NCI-H128 (cell line): ENCODE results near the gene CTSZ.
"Not testable (repeated sequence)": the region's sequence is repeated elsewhere in the genome, so short reads cannot be mapped to it uniquely, and the experiment has no call there.

Experiments used
- DNase-seq: peaks from one replicate; lab custom pipeline; 2025; ENCODE audit not compliant: unreplicated experiment; lab: John Stamatoyannopoulos, UW

The CTSZ gene

DNA sequence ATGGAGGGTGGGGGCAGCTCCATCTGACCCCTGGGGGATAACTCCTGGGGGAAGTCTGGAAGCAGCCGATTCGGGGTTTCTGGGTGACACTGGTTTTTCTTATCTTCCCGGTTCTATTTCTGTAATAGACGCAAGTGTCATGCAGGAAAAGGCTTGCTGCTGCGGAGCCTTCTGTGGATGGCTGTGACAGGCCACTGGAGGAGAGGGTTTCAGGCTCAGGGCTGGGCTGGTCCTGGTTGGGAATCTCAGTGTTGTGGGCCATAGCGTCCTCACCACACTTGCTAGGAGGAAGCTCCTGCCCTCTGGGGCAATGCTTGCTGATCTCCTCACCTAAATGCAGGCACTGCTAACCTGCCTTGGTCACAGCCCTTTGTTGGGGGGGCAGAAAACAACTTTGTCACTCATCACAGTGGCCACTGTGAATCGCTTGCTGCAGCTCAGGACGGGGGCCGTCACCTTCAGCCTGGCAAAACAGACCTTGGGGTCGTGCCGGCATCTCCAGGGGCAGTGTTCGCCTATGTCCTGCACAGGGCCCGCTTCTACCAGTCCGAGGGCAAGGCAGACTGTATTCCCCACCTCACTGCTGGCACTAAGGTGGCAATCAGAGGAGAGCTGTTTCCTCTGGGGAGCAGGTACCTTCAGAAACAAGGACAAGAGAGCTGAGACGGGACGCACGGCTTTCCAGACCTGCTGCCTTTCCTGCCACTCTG is 7.8 kb upstream of the CTSZ start:
- DNase-seq, result no peak

- DNase-seq, result no peak
Measured at GRCh38 chr20:59013959-59014608, 7.0 kb upstream of the CTSZ start.

DNA sequence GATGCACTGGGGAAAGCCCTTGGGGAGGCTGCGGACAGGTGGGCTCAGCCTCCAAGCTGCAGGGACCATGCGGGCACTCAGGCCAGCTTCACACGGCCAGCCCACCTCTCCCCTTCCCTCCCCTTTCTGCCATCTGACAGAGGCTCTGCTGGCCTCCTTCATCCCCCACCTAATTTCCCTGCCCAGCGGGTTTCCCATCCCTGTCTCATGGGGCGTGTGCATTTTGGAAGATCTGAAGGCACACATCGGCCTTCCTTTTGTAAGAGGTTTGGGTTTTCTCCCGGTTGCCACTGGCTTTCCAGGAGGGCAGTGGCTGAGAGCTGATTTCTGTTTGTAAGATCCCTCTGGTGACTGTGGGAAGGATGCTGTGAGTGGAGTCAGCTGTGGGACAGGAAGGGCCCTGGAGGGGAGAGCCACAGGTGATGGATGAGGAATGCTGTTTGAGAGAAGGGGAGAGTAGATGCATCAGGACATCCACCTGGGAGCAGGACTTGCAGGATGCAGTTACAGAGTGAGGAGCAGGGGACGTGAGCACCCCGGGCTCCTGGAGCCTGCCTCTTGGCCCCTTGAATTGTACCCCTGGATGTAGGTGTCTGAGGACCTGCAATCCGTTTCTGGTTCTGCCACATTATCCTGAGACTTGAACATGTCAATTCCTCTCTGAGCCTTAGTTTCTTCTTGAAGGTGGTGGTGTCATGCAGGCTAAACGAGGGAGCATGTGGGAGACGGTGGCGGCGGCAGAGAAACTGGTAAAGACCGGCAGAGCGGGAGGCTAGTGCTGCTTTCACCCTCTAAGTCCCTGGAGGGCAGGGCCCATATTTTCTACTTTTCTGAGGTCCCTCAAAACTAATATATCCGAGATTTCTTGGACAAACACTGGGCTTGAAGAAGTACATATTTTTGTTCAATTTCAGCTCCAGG is 6.2 kb upstream of the CTSZ start:
- DNase-seq, result no peak

DNA sequence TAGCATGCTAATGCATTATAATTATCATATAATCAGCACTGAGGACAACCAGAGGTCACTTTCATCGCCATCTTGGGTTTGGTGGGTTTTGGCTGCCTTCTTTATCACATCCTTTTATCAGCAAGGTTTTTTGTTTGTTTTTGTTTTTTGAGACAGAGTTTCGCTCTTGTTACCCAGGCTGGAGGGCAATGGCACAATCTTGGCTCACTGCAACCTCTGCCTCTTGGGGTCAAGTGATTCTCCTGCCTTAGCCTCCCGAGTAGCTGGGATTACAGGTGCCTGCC is 4.8 kb upstream of the CTSZ start:
- not testable (repeated sequence) for DNase-seq

GRCh38 chr20:59010995-59011873 is 4.2 kb upstream of the CTSZ start:
- no peak for DNase-seq

DNA sequence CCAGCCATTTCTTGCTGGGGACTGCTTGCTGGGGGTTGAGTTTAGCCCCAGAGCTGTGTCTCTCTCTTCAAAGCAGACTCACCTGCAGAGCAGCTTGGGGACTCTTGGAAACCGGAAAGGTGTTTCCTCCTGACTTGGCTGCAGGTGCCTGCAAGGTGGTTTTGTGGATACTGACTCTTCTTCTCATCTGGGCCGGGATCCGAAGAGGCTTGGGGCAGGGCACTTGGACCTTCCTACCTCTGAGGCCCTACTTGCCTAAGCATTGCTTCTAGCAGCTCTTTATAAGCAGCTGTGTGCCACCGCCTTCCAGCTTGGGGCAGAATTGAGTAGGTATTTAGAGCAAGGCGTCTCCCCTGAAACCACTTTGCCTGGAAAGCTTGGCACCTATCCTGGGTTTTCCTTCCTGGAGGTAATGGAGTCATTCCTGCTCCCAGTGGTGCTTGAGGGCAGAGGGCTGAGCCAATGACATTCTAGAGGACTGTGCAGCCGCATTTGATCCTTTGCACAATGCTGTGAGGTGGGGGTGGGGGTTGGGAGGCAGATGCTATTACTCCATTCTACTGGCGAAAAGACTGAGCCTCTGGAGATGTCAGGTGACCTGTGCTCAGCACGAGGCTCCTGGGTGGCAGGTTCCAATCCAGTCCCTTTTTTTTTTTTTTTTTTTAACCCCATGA is 3.4 kb upstream of the CTSZ start:
- no peak for DNase-seq

DNA sequence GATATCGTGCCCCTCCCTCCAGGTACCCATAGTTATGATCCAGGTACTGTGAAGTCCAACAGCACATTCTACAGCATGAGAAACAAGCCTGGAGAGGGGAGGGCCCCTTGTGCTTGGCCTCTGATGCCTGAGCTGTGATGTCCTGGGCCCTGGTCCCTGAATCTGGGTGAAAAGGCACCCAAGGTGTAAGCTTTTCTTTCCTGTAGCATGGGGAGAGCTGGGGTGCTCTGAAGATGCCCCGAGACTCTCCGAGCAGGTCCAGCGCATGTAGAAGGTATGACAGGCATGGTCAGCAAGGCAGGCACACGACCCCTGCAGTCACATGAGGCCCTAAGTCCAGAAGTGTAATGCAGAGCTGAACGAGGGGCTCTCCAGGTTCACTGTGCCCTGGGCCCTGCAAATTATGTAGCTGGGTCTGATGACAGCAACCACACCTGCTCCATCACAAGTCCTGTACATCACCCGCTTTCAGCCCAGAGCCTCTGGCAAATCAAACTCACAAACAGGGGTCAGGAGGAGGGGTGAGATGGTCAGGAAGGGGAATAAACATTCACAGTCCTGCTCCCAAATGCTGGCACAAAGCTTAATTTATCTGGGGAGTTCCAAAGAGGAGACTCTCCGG is 1.8 kb upstream of the CTSZ start:
- no peak for DNase-seq

- DNase-seq, result no peak
Measured at GRCh38 chr20:59007665-59008511, 834 bp upstream of the CTSZ start.

- DNase-seq, result no peak
Measured at GRCh38 chr20:59006167-59006863, 739 bp downstream of the CTSZ start.

- no peak for DNase-seq
Measured at GRCh38 chr20:59005523-59006166, 1.4 kb downstream of the CTSZ start.

GRCh38 chr20:59004763-59005522 is 2.1 kb downstream of the CTSZ start:
- DNase-seq, result no peak

- DNase-seq, result no peak
Measured at GRCh38 chr20:59004493-59004762, 2.6 kb downstream of the CTSZ start.

DNA sequence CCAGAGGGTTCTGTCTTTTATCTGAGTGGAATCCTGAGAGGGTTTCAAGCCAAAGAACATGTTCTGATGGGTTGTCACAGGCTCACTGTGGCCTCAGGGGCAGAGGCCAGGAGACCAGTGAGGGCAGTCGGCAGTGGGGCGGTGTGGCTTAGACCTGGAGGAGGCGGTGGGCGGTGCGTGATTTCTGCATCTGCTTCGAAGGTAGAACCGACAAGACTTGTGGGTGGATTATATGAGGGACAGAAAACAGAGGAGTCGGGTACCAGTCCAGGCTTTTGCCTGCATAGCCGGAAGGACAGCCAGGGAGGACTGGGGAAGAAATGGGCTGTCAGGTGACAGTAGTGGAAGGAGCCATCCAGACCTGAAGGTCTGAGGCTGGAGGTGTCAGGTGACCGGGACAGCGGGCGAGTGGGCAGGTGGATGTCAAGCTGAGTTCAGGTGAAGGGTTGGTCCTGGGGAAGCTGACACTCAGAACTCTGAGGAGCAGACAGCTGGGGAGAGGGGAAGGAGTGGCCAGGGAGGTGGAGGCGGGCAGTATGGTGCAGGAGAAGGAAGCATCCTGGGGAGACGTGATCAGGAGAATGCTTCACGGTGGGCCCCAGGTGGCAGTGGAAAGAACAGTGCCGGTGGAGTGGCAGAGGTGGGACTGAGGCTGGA is 3.1 kb downstream of the CTSZ start:
- no peak for DNase-seq

DNA sequence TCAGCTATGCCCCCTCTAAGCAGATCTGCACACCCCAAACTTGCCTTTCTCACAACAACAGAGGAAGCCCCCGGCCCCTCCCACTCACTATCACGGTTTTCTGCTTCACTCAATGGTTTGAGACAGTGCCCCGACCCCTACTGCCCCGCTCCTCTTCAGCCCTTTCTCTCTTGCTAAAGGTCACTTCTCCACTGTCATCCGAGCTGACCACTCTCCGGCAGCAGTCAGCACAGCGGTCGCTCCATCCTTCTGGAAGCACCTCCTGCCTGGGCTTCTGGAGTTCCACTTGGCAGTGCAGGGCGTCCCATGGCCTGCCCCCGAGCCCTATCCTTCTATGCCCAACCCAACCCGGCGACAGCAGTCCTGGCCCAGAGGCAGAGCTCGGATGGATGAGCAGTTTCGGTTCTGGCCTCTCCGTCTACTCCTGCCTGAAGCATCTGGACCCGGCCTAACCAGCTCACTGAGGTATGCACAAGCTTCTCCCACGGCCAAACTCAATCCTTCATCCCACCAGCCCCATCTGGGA is 4.1 kb downstream of the CTSZ start:
- no peak for DNase-seq

DNA sequence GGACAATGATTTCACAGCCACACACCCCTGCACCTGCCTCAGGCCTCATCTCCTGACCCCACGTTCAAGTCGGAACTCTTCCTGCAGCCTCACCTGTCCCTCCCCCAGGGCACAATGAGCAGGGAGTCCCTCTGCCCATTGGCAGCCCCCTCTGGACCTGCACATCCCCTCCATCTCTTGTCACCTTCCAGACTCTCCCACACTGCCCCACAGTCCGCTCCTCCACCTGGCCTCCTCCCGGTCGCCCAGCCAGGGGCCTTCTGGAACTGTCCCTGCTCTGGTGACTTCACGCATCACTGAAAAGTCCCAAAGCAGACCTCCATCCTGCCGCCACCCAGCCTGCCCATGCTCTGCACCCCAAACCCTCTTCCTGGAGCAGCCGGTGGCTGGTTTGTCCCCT is 4.7 kb downstream of the CTSZ start:
- DNase-seq, result no peak

GRCh38 chr20:59001449-59002171 is 5.4 kb downstream of the CTSZ start:
- no peak for DNase-seq
